Measurements from ENCODE around the gene AADACL4. TPM values are rescaled to one million over a fixed set of nuclear protein-coding genes. Genes with fewer than 3 reads are reported as not detected.
"Not testable (repeated sequence)": the region's sequence is repeated elsewhere in the genome, so short reads cannot be mapped to it uniquely, and the experiment has no call there.

Gene AADACL4
- total RNA-seq, 1 donor from 2014 or later, result 0.31 TPM

DNA sequence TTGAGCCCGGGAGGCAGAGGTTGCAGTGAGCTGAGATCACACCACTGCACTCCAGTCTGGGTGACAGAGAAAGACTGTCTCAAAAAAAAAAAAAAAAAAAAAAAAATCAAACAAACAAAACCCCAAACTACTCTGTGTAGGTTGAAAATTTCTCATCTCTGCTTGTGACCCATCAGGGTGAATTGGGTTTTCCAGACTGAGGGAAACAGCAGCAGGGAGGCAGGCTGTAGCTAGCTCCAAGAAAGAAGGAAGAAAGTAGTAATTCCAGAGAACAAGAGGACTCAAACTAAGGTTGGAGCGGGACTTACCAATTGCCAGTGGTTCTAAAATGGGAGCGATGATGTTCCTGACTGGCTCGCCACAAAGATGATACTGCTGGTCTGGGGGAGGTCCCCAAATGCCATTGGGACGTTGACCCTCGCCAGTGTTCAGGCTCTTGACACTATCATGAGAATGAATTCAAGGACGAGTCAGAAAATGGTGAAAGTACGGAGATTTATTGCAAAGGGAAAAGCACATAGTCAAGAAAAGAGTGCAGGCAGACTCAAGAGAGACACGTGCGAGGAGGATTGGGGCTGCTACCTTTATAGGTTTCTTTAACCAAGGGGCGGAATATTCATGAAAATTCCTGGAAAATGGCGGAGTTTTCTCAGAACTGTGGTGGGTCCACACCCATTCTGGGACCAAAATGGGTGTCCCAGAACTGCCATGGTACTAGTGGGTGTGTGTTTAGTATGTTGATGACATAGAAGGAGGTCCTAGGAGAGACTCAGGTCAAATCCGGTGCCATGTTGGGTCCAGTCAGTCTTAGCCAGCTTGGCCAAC, 13.4 kb downstream of the AADACL4 start:
- TF ChIP-seq CTCF (IDR thresholded peaks at IDR 0.05; ENCODE audit: unreplicated experiment), result no peak
- H3K36me3 Mint-ChIP-seq, result peaks cover 2% of the 10 kb centered on the region
- H3K9me3 Mint-ChIP-seq, result peaks cover 19% of the 10 kb centered on the region
- H3K27ac Mint-ChIP-seq, result no peak overlapping the region
- no peaks in the 10 kb centered on the region for H3K27me3 Mint-ChIP-seq (ENCODE audit: low read depth)
- H3K4me3 Mint-ChIP-seq, result no peak overlapping the region
- peaks cover 4% of the 10 kb centered on the region for H3K4me1 Mint-ChIP-seq
- DNase-seq (ENCODE audit: low spot score in 2 of 2, unreplicated experiment in 2 of 2), result no peak

GRCh38 chr1:12657885-12658512, 14.1 kb downstream of the AADACL4 start:
- peaks cover 21% of the 10 kb centered on the region for H3K9me3 Mint-ChIP-seq
- not testable (repeated sequence) for H3K27ac Mint-ChIP-seq; H3K27me3 Mint-ChIP-seq (ENCODE audit: low read depth); H3K4me1 Mint-ChIP-seq; DNase-seq (ENCODE audit: low spot score in 2 of 2, unreplicated experiment in 2 of 2); H3K36me3 Mint-ChIP-seq; H3K4me3 Mint-ChIP-seq

DNA sequence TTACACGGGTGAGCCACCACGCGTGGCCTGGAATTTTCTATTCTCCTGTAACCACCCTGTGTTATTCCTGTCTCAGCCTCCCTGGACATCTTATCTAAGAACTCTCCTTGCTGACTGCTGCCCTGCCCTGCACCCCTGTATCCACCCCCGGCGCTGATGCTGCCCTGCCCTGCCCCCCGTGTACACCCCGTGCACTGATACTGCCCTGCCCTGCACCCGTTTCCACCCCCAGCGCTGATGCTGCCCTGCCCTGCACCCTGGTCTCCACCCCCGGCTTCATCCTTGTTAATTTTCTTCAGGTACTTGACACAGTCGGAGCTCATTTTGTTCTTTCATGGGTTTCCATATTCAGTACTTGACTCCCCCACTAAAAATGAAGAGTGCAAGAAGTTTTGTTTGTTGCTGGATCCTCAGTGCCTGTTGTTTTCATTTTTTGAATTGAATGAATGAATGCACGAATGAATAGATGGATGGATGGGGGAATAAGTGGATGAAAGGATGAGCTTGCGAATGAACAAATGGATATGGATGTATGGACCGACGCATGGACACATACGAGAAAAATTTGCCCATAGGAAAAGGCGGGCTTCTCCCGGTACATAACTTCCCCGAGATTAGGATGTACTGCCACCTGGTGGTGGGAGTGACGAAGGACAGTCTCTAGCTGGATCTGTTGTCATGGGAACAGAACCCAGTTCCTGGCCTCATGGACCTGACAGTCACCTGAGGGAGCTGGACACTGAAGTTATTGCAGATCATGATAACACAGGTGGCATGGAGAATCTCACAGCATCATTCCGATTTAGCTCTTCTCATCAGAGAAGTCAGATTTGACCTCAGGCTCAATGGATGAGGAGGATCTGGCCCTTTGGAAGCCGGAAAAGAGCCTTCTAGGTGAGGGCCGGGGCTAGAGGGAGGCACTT, 14.9 kb downstream of the AADACL4 start:
- Mint-ChIP-seq H3K9me3 (peaks cover 19% of the 10 kb centered on the region), H3K27me3 (ENCODE audit: low read depth) (no peaks in the 10 kb centered on the region), H3K27ac (no peak overlapping the region), H3K4me1 (peaks cover 4% of the 10 kb centered on the region), H3K4me3 (no peak overlapping the region), H3K36me3 (no peaks in the 10 kb centered on the region)
- TF ChIP-seq CTCF (IDR thresholded peaks at IDR 0.05; ENCODE audit: unreplicated experiment), result peak; percentile 97
- peak; percentile 51 to 85 for DNase-seq (ENCODE audit: low spot score in 2 of 2, unreplicated experiment in 2 of 2)

DNA sequence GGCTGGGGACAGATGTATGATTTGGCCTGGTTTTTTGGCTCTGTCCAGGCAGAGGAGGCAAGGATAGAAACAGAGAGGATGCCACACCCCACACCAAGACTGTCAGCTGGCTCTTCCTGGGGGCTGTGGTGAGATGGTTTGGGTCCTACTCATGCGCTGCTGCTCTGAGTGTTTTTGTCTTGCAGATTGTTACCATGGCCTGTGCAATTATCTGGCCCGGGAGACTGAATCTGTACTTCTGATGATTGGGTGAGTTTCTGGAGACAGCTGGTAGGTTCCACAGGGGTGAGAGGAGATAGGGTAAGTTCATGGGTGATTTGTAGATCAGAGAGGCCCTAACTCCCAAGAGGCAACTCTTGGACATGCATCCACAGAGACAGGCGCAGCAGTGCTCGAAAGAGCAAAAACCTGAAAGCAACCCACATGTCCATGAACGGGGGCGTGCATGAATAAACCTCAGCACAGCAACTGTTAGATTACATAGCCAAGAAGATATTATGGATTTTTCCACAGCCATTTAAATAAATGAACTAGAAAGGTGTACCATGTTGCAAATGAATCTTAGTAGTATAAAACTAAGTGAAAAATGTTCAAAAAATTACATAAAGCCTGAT, 17.8 kb downstream of the AADACL4 start:
- H3K9me3 Mint-ChIP-seq, result peaks cover 8% of the 10 kb centered on the region
- no peak for DNase-seq (ENCODE audit: low spot score in 2 of 2, unreplicated experiment in 2 of 2)
- H3K36me3 Mint-ChIP-seq, result no peaks in the 10 kb centered on the region
- H3K4me3 Mint-ChIP-seq, result no peak overlapping the region
- TF ChIP-seq CTCF (IDR thresholded peaks at IDR 0.05; ENCODE audit: unreplicated experiment), result no peak
- no peaks in the 10 kb centered on the region for H3K27me3 Mint-ChIP-seq (ENCODE audit: low read depth)
- H3K4me1 Mint-ChIP-seq, result peaks cover 6% of the 10 kb centered on the region
- H3K27ac Mint-ChIP-seq, result no peak overlapping the region

- no peak for DNase-seq (ENCODE audit: low spot score in 2 of 2, unreplicated experiment in 2 of 2)
- H3K4me3 Mint-ChIP-seq, result no peak overlapping the region
- no peaks in the 10 kb centered on the region for H3K27me3 Mint-ChIP-seq (ENCODE audit: low read depth)
- peaks cover 4% of the 10 kb centered on the region for H3K9me3 Mint-ChIP-seq
- TF ChIP-seq CTCF (IDR thresholded peaks at IDR 0.05; ENCODE audit: unreplicated experiment), result no peak
- peaks cover 6% of the 10 kb centered on the region for H3K4me1 Mint-ChIP-seq
- H3K36me3 Mint-ChIP-seq, result no peaks in the 10 kb centered on the region
- no peak overlapping the region for H3K27ac Mint-ChIP-seq
Measured at GRCh38 chr1:12662556-12662955, 18.7 kb downstream of the AADACL4 start.

Data from mesothelial cell of epicardium (in vitro differentiated cells).